ENCODE results near the gene RTP2.

RTP2 gene

GRCh38 chr3:187738331-187739093 lies 36.2 kb upstream of the RTP2 start:
- DNase-seq (ENCODE audit: low spot score), result peak; percentile 88

GRCh38 chr3:187738071-187738330 lies 35.6 kb upstream of the RTP2 start:
- DNase-seq (ENCODE audit: low spot score), result no peak

GRCh38 chr3:187737368-187738070 lies 35.2 kb upstream of the RTP2 start:
- DNase-seq (ENCODE audit: low spot score), result peak; percentile 78

DNA sequence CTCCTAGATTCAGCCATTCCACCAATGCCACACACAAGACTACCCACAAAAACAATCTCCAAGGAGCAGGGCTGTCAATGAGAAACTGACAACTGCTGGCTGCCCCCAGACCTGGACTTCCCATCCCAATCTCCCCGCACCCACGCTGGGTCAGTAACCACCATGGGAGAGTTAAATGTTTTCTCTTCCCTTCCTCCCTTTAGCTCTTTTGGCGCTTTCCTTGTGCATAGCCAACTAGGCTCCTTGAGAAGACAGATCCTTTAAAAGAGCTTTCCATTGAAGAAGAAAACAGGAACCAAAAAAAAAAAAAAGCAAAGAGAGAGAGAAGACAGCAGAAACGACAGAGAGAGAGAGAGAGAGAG lies 34.6 kb upstream of the RTP2 start:
- DNase-seq (ENCODE audit: low spot score), result no peak

- no peak for DNase-seq (ENCODE audit: low spot score)
Observed at GRCh38 chr3:187736418-187736871, 34.1 kb upstream of the RTP2 start.

DNA sequence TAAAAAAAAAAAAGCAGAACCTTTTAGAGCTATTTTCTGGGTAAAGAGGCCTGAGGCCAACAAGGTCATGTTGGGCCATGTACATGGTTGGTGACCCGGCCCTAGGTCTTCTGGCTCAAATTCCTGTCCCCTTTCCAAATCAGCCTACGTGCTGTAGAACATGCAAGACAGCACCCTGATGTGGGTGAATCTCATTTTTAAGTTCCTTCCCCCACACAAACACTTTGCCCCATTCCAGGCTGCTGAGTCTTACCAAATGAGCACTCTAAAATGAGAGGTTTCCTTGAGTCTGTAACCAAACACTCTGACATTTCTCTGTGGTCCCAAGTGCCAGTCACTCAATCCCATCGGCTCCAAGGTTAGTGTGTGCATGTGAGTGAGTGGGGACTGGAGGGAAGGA lies 33.5 kb upstream of the RTP2 start:
- DNase-seq (ENCODE audit: low spot score), result no peak

GRCh38 chr3:187735383-187735782 lies 33.0 kb upstream of the RTP2 start:
- no peak for DNase-seq (ENCODE audit: low spot score)

- no peak for DNase-seq (ENCODE audit: low spot score)
Observed at GRCh38 chr3:187734841-187735240, 32.5 kb upstream of the RTP2 start.

- DNase-seq (ENCODE audit: low spot score), result no peak
Observed at GRCh38 chr3:187733371-187733770, 31.0 kb upstream of the RTP2 start.

DNA sequence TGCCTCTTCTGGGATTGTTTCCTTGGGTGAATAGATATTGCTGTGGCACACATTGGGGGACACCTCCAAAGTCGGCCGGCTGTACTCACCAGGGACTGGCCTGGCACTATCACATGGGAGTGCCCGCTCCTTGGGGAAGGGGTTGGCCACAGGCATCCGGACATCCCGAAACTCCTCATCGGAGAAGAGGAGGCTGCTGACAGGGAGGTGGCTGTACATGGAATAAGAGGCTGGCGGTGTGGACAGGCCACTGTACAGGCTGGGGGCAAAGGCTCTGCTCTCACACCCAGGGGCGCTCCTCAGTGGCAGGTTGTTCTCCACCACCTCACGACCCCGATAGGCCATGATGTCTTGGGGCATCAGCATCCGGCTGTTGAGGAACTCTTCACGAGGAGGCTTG lies 27.2 kb upstream of the RTP2 start:
- DNase-seq (ENCODE audit: low spot score), result no peak

GRCh38 chr3:187728940-187729583 lies 26.7 kb upstream of the RTP2 start:
- no peak for DNase-seq (ENCODE audit: low spot score)

DNA sequence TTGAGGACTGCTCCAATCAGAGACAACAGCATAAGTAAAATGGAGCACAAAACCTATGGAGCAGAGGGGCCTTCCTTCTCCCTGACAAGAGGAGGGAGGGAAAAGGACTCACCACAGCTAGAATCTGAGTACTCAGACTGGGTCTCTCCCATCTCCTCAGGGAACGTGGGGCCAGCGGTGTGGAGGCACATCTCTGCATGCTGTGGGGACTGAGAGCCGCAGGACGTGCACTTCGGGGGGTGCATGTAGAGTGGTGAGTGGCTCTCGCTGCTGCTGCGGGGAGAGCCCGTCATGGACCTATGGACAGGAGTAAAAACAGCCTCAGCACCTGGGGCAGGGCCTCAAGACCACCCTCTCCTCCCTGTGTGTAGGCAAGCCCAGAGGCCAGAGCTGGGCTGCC lies 25.9 kb upstream of the RTP2 start:
- no peak for DNase-seq (ENCODE audit: low spot score)

DNA sequence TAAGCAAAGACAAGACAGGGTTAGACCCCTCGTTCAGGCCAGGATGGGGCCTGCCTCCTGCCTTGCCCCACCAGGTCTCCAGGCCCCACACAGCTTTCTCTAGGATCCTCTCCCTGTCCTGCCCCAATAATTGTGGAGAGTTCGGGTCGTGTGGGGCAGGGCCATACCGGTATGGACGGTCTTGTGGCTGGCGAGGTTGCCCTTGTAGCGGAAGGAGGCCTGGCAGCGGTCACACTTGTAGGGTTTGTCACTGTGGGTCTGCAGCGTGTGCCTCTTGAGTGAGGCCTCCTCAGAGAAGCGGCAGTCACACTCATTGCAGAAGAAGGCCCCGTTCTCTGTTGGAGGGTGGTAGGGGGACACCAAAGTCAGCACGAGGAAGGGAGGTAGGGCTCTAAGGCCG lies 24.2 kb upstream of the RTP2 start:
- DNase-seq (ENCODE audit: low spot score), result no peak

DNA sequence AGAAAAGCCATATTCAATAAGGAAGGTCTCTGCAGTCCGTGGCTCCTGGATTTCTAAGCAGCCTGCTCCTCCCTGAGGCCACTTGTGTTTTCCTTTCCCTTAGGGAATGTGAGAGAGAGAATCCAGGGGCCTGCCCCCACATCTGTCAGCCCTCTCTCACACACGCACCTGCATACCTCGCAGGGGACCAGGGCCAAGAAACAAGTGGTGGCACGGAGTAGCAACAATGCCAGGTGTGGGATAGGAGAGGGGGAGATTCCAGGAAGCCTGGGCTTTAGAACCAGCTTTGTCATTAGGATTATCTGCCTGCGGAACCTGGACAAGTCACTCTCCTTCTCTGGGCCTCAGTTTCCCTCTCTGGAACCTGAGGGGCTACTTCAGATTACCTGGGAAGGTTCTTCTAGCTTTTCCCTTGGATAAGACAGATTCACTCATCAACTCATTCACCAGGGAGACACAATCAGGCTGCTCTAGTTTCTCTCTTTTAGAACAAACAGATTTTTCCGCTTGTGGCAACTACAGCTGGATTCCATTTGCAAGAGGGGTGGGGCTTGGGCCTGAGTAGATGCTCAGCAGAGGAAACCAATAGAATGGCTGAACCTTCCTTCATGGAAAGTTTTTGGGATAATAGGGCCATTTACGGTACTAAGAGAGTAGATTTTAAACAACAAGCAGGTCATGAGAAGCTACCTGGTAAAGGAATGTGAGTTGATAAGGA lies 23.5 kb upstream of the RTP2 start:
- peak; percentile 51 for DNase-seq (ENCODE audit: low spot score)

DNA sequence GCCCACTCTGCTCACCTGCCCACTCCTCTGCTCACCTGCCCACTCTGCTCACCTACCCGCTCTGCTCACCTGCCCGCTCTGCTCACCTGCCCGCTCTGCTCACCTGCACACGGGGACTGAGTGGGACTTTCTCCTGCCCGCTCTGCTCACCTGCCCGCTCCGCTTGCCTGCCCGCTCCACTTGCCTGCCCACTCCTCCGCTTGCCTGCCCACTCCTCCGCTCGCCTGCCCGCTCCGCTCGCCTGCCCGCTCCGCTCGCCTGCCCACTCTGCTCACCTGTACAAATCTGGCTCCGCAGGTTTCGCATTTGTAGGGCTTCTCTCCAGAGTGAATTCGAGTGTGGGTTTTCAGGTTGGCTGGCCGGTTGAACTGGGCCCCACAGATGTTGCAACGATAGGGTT lies 22.9 kb upstream of the RTP2 start:
- DNase-seq (ENCODE audit: low spot score), result no peak

- no peak for DNase-seq (ENCODE audit: low spot score)
Observed at GRCh38 chr3:187722206-187722612, 19.9 kb upstream of the RTP2 start.

DNA sequence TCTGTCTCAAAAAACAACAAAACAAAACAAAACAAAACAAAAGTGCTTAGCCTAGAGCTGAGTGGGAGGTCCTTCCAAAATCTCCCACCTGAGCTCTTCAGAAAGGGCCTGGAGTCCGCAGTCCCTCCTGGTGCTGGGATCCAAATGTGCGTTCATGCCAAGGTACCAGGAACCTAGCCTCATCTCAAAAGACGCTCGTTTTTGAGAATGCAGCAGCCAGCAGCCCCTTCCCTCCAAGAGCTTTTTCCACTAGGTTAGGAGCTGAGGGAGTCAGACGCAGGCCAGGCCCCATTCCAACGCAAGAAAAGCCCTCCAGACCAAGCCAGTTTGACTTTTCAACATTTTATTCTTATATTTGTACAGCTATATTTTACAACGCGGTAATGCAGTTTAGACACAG lies 18.7 kb upstream of the RTP2 start:
- no peak for DNase-seq (ENCODE audit: low spot score)

- DNase-seq (ENCODE audit: low spot score), result no peak
Observed at GRCh38 chr3:187720337-187720670, 17.9 kb upstream of the RTP2 start.

DNA sequence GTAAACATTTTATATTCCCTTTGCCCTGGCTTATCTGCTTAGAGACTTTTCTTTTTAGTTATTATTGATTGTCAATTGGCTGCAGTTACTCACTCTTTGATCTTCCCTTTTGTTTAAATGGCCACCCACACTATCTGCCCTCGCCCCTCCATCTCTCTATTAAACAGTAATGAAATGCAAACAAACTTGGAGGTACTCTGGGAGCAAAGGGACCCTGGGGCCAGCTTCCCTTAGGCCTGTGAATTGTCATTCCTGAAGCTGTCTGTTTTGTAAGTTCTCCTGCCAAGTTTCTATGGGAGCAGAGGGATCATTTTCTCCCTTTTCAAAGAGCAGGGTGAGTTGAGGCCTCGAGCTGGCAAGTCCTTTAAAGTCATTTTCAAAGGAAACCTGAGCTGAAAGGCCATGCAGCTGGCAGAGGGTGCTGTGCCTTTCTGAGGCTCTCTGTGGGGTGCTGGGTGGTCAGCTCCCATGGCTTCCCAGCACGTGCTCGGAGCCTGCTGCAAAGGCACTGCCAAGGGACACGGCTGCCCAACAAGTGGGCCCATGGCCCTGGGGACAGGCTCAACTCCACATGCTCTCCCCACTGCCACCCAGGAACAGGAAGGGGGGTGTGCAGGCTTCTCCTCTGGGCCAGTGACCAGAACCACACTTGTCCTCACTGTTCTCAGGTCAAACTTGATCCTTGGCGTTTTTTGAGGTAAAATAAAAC lies 17.4 kb upstream of the RTP2 start:
- DNase-seq (ENCODE audit: low spot score), result no peak

- no peak for DNase-seq (ENCODE audit: low spot score)
Observed at GRCh38 chr3:187718802-187719201, 16.4 kb upstream of the RTP2 start.

DNA sequence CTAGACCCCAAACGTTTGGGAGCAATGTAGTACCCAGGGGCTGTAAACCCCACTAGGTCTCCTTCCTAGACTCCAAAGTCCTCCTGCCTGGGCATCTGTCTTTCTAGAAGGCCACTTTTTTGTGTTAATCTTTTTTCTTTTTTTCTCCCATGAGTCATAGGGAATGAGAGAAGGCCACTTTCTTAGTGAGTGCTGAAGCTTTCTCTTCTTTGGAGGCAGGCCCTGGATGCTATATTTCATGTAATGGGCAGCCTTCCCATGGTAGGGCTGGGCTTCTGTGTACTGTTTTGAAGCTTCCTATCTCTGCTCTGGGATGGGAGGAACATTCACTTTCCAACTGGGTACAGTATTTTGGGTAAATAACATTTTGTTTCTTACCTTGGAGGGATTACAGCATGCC lies 15.2 kb upstream of the RTP2 start:
- DNase-seq (ENCODE audit: low spot score), result peak; percentile 49

DNA sequence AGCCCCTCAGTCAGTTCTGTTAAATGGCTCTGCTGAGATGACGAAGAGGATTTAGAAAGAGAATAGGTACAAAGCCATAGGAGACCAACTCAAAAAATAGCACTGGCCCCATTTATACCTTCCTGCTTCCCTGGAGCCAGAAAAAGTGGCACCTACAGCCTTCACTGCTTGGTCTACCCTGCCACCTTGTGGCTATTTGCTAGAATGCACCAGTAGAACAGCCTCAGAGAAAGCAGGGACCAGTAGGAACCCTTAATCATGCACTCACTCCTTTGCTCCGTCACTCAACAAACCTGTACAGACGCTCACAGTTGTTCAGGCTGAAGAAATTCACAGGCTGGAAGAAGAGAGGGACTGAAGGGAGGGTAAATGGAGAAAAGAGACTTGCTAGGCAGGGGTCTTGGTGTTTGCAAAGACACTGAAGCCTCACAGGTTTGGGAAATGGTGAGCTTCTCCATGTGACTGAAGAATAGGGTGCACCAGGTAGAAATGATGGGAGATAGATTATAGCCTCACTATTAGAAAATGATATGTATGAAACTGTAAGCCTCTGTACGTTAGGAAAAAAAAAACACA lies 12.1 kb upstream of the RTP2 start:
- DNase-seq (ENCODE audit: low spot score), result peak; percentile 86
